Central memory CD4-positive, alpha-beta T cell (primary cell): ENCODE results near the gene SLC12A7.
"Not testable (repeated sequence)": the region's sequence is repeated elsewhere in the genome, so short reads cannot be mapped to it uniquely, and the experiment has no call there.

Source experiments
- DNase-seq: peaks from one replicate; pipeline ENCODE4 v3.0.0; 2022

SLC12A7 gene

DNA sequence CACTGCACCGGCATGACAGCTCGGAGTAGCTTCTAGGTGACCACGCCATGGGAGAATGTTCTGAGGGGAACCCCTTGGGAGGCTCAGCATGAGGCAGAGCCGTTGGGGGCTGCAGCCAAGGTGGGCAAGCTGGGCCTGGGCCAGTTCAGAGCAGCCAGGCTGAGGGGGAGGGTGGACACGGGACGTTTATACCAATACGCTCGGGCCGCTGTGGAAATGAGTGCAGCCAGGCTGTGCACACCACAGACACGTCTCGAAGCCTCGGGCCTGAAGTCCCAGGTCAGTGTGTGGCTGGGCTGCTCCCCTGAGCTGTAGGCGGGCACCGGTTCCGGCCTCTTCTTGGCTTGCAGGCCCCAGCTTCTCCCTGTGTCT, 28.9 kb upstream of the SLC12A7 start:
- DNase-seq = no peak

DNA sequence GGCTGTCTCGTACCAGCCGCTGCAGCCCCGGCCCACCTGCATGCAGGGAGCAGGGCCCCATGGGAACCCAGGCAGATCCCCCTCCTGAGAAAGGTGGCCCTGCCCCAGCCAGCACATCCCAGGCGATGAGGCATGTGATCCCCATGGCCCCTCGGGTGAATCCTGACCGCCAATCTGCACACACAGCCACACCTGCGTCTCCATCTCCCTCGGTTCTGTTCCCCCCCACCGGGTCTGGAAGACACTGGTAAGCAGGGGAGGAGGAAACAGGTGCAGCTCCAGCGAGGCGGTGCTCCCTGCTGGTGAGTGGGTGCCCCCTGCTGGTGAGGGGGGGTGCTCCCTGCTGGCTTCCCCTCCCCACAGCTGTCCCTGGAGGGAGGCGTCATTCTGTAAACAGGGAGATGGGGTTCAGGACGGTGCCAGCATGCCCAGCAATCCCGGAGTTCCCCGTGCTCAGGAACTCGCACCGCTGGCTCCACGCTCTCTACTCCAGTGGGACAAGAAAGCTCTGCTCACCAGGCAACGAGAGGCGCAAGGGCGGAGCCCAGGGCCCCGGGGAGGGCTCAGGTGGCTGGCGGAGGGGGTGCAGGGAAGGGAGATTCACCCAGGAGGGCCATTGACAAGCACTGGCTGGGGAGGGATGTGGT, 28.4 kb upstream of the SLC12A7 start:
- DNase-seq = peak; percentile 79

DNA sequence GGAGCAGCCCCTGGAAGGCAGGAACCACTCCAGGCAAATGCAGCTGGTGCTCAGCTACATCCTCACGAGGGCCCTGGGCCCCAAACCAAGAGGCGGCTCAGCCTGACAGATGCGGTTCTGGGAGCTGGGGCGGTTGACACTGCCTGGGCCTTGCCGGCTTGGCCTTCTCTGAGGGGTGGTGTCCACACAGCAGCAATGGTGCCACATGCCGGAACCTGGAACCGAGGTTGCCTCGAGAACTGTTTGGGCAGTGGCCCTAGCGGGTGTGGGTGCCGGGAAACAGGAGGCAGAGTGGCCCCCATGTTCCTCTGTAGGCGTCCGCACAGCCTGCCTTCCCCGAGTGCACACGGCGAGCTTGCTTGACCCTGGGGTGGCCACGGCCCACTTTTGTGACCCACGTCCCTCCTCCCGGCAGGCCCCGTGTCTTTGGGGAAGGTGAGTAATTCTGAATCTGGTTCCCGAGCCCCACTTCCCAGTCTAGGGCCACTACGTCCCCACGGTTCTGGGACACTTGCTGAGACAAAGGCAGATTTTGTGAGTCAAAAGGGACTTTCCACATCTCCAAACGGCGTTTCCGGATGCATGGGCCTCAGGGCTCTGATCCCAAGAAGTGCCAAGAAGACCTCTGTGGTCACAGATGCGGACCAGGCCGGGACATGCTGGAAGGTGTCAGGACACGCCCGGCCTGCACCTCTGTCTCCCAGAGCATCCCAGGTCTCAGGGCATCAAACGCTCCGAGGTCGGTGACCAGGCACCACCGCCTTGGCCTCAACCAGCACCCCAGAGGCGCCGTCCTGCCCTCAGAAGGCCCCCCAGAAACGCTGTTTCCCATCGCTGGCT, 27.7 kb upstream of the SLC12A7 start:
- DNase-seq = no peak

DNA sequence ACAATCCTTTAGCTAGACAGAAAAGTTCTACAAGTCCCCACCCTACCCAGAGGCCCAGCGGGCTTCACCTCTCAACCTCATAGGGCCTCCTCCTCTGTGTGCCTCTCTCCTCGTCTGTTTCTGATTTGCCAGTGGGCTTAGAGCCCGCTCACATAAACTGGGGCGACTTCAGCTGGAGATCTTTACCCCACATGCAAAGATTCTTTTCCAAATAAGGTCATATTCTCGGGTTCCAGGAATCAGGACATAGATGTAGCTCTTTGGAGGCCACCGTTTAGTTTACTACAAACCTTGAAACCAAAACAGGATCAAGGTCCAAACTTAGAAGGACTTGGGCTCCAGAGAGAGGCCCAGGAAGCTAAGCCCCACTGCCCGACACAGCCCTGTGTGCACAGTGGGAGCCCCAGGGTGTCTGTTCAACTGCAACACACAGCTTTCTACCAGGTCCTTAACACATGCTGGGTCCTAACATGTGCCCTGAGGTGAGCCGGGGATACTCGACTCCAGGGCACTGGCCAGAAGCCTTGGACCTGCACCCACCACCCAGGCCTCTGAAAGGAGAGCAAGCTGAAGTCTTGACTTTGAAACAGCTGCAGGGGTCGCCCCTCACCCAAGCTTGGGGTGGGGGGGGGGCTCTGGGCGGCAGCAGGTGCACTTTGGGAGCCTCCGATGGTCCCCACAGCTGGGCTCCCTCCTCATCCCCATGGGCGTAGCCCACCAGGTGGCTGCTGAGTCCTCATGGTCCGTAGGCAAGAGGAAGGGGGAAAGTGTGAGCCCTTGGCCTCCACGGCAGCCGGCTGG, 26.8 kb upstream of the SLC12A7 start:
- DNase-seq = no peak

DNA sequence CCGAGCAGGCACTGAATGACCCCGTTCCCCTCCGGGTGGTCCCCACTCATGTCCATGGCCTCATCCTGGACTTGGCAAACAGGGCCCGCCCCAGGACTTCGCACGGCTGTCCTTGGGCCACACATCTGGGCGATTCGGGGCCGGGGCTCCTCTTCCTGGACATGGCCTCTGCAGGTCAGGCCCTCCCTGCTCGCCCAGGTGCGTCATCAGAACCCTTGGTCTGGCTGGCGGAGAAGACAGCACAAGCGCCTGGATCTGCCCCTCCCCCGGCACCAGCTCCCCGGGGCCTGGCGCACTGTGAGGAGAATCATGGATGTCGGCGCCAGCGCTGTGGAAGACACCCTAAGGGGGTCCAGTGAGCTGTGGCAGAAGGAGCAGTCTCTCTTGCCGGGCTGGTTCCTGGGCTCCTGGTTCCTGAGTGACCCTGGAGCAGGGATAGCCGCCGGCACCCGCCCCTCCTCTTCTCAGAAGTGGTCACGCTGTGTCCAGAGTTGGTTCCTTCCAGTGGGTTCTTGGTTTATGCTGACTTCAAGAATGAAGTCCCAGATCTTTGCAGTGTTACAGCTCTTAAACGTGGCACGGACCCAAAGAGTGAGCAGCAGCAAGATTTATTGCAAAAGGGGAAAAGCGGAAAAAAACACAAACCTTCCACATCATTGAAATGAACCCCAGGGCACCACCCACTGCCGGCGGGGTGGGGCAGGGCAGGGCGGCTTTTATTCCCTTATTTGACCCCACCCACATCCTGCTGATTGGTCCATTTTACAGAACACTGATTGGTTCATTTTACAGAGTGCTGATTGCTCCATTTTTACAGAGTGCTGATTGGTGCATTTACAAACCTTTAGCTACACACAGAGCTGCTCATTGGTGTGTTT, 25.9 kb upstream of the SLC12A7 start:
- DNase-seq = no peak

DNA sequence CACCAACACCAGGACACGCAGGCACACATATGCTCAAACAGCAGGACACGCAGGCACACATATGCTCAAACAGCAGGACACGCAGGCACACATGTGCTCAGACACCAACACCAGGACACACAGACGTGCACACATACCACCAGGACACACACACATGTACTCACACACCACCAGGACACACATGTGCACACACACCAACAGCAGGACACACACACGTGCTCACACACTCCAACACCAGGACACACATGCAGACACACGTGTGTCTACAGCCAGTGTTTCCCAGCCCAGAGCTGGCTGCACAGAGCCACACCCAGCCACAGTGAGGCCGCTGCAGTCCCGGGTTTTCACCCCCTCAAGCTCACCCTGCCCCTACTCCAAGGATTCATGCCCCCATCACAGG, 25.0 kb upstream of the SLC12A7 start:
- DNase-seq = no peak

DNA sequence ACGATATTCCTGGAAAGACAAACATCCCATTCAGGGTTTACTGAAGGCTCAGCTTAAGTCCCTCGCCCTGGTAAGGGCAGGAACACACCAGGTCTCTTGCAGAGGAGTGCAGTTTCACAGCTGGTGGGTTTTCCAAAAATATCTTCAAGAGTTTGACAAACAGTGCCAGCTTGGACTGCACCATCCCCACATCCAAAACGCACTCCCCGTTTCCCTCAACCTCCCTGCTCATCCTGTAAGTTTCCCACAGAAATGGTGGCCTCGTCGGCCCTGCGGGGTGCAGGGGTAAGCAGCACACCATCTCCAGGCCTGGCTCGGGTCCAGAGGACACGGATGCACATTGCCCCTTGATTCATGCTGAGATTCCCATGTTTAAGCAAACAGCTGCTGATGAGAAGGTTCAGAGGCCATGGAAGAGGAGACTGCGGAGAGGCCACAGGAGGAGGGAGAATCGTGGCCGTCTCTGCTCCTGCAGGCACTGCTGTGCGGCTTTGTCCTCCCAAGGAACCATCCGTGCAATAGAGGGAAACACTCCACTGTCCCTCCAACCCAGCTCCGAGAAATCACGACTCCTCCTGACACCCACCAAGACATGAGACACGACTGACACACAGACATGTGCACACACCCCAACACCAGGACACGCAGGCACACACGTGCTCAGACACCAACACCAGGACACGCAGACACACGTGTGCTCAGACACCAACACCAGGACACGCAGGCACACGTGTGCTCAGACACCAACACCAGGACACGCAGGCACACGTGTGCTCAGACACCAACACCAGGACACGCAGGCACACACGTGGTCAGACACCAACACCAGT, 24.0 kb upstream of the SLC12A7 start:
- DNase-seq = no peak

DNA sequence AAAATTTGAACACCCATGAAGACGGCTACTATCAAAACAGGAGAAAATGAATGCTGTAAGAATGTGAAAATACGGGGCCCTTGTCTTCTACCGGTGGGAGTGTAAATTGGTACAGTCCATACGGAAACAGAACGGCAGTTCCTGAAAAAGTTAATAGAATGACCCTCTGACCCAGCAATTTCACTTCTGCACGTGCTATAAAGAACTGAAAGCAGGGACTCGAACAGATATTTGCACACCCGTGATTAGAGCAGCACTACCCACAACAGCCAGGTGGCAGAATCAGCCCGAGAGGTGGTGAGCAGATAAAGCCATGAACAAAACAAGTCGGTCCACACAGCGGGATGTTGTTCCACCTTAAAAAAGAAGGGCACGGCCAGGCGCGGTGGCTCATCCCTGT, 22.6 kb upstream of the SLC12A7 start:
- DNase-seq = no peak

DNA sequence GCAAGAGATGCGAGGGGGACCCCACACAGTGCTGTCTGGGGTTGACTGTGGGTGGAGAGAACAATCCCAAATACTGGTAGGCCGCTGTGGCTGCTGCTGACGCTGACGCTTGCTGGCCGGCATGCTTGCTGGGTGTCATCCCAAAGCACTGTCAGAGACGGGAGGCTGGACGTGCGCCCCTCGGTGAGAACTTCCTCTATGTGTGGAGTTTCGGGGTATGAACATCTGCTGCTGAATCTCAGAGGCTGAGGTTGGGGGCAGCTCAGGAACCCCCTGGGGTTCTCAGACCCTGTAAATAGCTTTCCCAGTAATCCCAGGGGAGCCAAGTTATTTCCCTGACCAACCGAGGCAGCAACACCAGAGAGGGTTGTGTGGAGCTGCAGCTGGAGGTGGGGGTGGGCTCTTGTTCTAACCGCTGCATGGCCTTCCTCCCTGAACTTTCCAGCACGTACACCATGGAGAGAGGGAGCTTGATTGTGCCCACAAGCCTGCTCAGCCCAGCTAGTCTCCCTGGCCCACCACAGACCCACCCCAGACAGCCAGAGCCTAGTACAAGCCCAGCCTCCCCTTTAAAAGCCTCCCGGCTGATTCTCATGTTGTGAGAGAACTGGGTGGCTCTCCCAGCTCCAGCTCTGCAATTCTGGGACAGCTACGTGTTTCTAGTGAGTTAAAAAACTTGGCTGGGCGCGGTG, 21.8 kb upstream of the SLC12A7 start:
- DNase-seq = no peak

DNA sequence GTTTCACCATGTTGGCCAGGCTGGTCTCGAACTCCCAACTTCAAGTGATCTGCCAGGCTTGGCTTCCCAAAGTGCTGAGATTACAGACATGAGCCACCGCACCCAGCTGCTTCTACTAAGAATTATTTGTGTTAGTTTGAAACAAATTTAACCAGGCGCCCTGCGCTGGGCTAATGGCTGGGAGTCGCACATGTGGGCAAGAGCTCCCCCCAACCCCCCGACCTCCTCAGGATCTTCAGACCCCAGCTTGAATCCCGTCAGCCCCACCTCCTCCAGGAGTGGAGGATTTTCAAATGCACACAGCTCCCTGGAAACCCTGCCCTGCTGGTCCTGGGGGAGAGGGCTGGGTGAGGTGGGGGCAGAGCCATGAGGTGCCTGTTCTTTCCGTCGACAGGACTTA, 21.2 kb upstream of the SLC12A7 start:
- DNase-seq = no peak

DNA sequence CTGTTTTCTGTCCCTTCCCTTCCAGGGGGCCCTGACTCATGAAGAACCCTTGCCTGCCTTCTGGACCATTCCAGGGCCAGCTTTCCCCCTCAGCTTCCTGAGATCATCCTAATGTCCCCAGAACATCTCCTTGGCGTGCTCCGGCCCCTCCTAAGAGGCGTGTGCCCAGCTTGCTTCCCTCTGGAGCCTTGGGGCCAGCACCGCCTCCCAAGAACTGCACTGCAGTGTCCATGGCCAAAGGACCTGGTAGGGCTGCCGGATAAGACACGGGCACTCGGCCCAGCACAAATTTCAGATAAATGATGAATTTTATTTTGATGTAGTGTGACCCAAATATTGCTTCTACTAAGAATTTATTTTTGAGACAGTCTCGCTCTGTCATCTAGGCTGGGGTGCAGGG, 20.7 kb upstream of the SLC12A7 start:
- DNase-seq = no peak

DNA sequence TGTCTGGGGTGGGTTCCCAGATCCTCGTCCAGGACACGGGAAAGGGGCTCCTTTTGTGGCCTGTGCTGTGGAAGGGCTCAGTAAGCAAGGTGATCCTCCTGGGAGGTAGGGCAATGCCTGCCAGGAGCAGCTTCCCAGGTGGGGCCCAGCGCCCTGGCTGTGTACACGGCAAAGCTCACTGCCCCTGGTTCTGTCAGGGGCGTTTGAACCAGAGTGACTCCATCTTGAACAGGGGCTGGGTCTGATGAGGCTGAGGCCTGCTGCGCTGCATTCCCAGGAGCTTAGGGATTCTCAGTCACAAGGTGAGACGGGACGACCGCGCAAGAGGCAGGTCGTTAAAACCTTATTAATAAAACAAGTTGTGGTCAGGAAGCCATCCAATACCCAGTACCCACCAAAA, 19.9 kb upstream of the SLC12A7 start:
- DNase-seq = no peak

DNA sequence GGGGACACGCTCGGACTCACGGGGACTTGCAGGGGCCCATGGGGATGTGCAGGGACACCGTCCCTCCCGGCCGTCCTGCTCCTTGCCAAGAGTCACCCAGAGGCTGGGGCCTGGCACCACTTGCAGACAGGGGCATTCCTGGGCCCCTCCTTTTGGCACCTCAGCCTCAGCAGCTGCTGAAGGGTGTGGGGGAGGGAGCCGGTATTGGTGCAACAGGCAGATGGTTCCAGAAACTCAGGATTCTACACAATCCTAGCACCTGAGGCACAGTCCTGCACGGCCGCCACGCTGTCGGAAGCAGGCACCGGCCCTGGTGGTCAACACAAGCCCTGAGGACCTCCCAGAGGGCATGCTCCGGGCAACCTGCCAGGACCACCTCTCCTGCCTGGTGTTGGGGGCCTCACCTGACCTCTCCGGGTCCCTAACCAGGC, 19.3 kb upstream of the SLC12A7 start:
- DNase-seq = no peak

DNA sequence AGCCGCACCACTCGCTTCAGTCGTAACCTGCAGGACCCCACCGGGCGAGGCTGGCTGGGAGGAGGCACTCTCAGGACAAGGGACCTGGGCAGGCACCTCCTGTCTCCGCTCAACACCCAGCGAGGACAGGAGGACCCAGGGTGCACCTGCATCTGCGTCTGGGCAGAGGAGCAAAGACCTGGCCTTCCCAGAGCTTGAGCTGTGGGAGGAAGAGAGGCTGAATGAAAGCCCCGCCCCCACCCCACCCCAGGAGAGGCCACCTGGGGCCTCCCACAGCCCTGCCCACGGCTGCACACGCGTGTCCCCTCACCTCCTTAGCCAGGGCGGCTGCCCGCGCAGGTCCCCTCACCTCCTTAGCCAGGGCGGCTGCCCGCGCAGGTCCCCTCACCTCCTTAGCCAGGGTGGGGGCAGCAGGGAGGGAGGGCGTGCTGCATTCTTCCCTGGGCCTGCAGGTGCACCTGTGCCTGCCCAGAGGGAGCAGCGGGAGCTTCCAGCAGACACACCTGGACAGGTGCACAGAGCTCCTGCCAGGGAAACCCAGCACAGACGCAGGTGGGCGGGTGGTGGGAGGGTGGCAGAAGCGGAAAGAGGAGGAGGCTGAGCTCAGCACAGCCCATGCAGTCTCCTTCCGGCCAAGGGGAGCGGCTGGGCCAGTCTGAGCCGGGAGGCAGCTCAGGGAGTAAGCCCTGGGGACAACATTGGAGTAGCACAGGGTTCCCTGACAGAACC, 18.5 kb upstream of the SLC12A7 start:
- DNase-seq = no peak

DNA sequence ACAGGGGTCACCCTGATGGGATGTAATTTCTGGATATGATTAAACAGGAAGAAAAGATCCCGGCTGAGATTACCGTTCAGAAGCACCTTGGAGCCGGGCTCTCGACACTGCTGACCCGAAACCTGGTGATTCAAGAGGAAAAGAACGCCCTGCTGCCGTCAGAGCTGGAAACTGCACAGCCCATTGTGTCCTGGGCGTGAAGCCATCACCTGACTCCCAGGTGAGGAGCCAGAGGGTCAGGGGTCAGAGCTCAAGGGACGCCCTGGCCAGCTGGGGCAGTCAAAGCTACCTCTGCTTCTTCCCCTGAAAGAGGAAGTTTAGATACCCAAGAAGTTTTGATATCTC, 17.8 kb upstream of the SLC12A7 start:
- no peak for DNase-seq

DNA sequence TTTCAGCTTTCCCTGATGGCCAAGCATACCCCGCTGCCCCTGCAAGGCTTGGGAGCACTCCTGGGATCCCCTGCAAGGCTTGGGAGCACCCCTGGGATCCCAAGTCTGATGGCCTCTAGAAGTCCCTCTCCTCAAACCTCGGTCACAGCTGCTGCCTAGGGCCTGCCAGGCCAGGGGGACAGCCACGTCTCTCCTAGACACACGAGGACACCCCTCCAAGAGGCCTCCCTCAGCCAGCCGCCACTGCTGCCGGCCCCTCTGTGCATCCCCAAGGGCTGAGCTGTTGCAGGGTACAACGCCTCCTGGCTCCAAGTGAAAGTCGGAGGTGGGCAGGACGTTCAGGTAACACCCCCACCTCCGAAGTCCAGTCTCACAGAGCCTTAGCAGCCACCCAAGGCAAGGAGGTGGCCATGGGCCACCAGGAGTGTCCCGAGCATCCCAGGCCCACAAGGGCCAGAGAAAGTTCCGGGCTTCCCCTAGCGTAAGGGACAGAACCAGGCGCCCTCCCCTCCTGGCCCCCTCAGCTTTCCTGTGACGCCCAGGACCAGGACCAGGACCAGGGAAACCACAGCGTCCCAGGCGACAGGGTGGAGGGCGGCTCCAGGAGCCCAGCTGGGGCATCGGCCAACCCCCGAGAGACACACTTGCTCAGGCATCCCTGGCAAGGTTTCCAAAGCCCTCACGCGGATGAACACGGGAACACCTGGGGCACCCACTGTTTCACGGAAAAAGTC, 17.3 kb upstream of the SLC12A7 start:
- no peak for DNase-seq

DNA sequence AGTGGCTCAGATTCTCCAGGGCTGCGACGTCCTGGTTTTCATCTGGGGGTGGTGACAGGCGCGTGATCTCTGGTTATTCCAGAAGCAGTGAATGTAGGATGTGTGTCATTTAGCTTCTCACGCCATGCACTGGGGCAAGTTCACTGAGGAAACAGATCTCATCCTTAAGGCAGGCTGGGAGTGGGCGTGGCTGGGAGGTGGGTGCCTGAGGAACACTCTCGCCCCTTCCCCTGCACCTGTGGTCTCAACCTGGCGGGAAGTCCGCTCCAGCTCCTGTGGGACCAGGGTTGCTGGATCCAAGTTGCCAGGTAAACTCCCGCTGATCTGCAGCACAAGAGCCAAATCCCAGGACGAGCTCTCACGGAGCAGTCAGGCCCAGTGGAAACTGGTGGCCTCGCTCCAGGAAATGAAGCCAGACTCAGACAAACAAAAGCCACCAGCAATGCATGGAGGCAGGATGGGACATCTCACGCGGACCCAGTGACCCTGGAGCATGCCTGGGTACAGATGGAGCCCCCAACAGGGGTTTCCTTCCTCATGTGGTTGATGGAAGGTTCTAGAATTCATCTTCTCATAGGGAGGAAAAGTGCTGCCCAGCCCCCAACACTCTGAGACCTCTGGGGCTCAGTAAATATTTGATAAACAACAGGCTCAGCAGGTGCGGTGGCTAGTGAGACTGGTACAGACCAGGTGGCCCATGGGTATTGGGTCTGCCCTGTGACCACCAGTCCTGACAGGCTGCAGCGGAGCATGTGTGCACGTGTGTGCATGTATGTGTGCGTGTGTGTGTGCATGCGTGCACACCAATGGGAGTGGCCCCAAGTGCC, 16.3 kb upstream of the SLC12A7 start:
- no peak for DNase-seq

DNA sequence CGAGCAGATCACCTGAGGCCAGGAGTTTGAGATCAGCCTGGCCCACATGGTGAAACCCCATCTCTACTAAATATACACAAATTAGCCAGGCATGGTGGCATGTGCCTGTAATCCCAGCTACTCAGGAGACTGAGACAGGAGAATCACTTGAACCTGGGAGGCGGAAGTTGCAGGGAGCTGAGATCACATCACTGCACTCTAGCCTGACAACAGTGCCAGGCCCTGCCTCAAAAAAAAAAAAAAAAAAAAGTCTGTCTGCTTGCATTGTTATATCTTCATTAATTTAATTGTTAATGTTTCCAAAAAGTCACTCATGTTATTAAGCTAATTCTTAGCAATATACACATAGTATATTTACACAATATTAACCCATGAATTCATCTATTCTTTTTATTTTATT, 13.8 kb upstream of the SLC12A7 start:
- not testable (repeated sequence) for DNase-seq

DNA sequence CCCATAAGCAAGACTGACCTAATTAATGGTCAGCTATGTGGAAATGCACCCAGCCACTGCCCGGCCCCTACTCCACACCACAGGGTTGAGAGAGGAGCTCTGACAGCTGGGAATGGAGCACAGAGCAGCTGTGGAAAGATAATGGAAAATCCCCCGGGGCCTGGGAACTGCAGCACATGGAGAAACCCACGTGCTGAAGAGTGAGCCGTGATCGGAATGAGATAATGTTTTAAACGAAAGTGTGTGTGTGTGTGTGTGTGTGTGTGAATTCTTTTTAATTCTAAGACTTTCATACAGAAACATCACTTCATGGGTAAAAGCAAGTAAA, 13.1 kb upstream of the SLC12A7 start:
- DNase-seq = no peak
